ENCODE results near the gene SELENOO. TPM values are rescaled to one million over a fixed set of nuclear protein-coding genes. Genes with fewer than 3 reads are reported as not detected.

Gene SELENOO
- total RNA-seq, 1 experiment from 2014 or later, result 19.0 TPM

GRCh38 chr22:50215297-50216054, 14.7 kb downstream of the SELENOO start:
- Histone ChIP-seq H4K91ac (ENCODE audit: insufficient read length, low read depth, low read length) (no peak overlapping the region), H4K20me1 (ENCODE audit: control insufficient read depth, insufficient read depth, insufficient read length) (peaks cover 3% of the 10 kb centered on the region), H3K23ac (ENCODE audit: insufficient read length, low read depth, low read length) (no peak overlapping the region), H2AFZ (ENCODE audit: low read length) (no peak overlapping the region), H2BK15ac (ENCODE audit: low read depth, low read length) (no peak overlapping the region), H3T11ph (ENCODE audit: low read length) (no peak overlapping the region), H3K9ac (ENCODE audit: extremely low read depth, insufficient read length, low read length) (no peak overlapping the region), H3K18ac (ENCODE audit: insufficient read length, low read depth, low read length) (no peak overlapping the region), H4K8ac (replicated peaks; ENCODE audit: insufficient read length, low read depth, low read length) (no peak overlapping the region), H2AK5ac (ENCODE audit: insufficient read length, low read length) (no peak overlapping the region), H2BK120ac (ENCODE audit: low read depth, low read length, poor library complexity, severe bottlenecking) (no peak overlapping the region), H3K79me1 (ENCODE audit: insufficient read depth, low read depth, low read length, poor library complexity, severe bottlenecking) (no peaks in the 10 kb centered on the region), H3K9me3 (ENCODE audit: control insufficient read depth, low read depth, low read length) (no peaks in the 10 kb centered on the region), H3K23me2 (ENCODE audit: insufficient read length, low read depth, low read length, poor library complexity, severe bottlenecking) (no peaks in the 10 kb centered on the region), H3K4me1 (ENCODE audit: insufficient read depth, low read length) (no peaks in the 10 kb centered on the region), H2BK20ac (ENCODE audit: low read depth, low read length, poor library complexity, severe bottlenecking) (no peak overlapping the region), H4K5ac (ENCODE audit: insufficient read length, low read depth, low read length) (no peak overlapping the region), H3K4ac (ENCODE audit: low read depth, low read length) (no peak overlapping the region), H3K27ac (ENCODE audit: insufficient read length, low read depth, low read length) (no peak overlapping the region), H2BK12ac (ENCODE audit: insufficient read length, low read depth, low read length) (no peak overlapping the region), H3K27me3 (ENCODE audit: insufficient read depth, low read length) (no peaks in the 10 kb centered on the region), H3K56ac (ENCODE audit: insufficient read length, low read depth, low read length) (no peak overlapping the region), H3K14ac (ENCODE audit: insufficient read depth, low read length) (no peak overlapping the region; the same call in 1 of the 2 replicates), H3K4me2 (ENCODE audit: insufficient read depth, insufficient read length, low read length) (no peak overlapping the region), H3K79me2 (ENCODE audit: insufficient read depth, low read length) (peaks cover 3% of the 10 kb centered on the region; the same call in 1 of the 2 replicates), H2BK5ac (ENCODE audit: insufficient read length, low read length) (no peak overlapping the region)
- no peaks in the 10 kb centered on the region for H3K27me3 Mint-ChIP-seq (ENCODE audit: low read depth)
- WGBS (ENCODE audit: extremely low coverage, insufficient read length, low lambda C conversion rate), result no CpG with 5 or more reads among the region's 17 CpGs
- no peak overlapping the region for H3K4me3 Mint-ChIP-seq
- peaks cover 5 to 9% of the 10 kb centered on the region in 2 experiments for H3K4me1 Mint-ChIP-seq
- peaks cover 0 to 8% of the 10 kb centered on the region in 2 experiments; a peak in 1 of 5 replicates for H3K9me3 Mint-ChIP-seq
- TF ChIP-seq CTCF (conservative IDR thresholded peaks at IDR 0.05), result no peak
- peaks cover 31 to 78% (median 75%) of the 10 kb centered on the region in 3 experiments; a peak in 6 of 7 replicates for H3K36me3 Mint-ChIP-seq (ENCODE audit: insufficient read depth in 1 of 3, low read depth in 3 of 3)
- DNase-seq, result no peak
- H3K27ac Mint-ChIP-seq, result peak overlapping the region in 1 of 3 experiments; percentile 2; a peak in 3 of 7 replicates

Data from H9 (cell line).